ENCODE results near the gene ITPR1.

The ITPR1 gene

DNA sequence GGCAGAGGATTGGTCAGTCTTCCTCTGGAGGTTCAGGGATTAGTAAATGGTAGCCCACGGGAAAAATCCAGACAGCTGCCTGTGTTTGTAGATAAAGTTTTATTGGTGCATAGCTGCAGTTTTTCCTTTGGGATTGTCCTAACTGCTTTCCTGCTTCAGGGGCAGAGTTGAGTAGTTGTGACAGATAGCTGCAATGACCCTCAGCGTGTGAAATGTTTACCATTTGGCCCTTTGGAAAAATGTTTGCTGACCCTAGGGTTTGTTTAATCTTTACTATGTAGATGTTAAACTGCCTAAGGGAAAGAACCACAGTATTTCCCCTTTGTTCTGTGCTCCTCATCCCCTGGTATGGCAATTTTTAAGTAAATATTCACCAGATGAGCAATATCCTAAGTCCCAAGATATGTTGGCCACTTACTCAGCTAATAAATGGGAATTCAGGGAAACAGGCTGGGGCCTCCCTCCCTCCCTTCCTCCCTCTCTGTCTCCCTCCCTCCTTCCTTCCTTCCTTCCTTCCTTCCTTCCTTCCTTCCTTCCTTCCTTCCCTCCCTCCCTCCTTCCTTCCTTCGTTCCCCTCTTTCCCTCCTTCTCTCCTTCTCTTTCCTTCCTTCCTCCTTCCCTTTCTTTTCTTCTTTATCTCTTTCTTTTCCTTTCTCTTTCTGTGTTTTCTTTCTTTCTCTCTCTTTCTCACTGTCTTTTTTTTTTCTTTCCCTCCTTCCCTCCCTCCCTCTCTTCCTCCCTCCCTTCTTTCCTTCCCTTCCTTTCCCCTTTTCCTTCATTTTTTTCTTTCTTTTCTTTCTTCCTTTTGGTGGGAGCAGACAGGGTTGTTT lies 251.5 kb downstream of the ITPR1 start:
- peak; percentile 92 for DNase-seq (ENCODE audit: low read depth)

DNA sequence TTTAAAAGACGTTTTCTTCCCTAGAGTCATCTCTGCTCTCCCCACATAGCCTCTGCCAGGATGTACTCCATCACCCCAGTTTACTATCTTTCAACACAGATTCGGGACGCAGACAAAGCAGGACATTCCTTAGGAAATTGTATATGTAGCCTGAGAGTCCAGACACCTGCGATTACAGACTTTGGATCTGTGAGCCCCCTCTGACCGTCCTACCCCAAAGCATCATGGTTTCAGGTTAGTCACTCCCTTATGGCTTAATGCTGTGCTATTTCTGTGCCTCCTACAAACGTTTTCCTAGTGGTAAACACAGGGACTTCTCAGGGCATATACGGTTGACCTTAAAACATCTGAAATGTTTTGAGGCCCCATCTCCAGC lies 252.1 kb downstream of the ITPR1 start:
- peak; percentile 8 for DNase-seq (ENCODE audit: low read depth)

DNA sequence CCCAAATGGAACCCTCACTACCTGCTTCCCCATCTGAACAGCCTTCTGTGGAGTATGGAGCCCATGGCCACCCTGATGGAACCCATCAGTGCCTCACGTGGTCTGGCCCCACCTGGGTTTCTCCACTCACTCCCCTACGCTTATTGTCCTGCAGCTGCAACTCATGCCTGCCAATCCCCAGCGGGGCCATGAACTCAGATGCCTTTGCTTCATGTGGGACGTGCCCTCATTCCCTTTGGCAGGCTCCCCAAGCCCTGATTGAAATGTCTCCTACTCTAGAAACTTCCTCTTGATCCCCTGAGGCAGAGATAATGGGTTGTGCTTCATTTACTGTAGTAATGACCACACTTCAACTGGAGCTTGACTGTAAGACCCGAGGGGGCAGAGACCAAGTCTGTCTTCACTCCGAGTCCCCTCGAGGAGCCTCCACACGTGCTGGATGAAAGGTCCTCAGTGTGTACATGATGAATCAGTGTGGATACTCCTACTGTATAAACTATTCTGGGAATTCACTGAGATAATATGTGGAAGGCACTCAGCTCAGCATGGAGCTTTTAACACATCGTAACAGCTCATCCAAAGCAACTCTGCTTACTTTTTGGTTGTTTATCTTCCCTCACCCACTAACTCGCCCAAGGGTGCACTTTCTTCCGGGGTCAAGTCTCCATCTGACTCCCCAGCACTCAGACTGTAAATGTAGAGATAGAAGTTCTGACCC lies 253.3 kb downstream of the ITPR1 start:
- DNase-seq (ENCODE audit: low read depth) = peak; percentile 88

DNA sequence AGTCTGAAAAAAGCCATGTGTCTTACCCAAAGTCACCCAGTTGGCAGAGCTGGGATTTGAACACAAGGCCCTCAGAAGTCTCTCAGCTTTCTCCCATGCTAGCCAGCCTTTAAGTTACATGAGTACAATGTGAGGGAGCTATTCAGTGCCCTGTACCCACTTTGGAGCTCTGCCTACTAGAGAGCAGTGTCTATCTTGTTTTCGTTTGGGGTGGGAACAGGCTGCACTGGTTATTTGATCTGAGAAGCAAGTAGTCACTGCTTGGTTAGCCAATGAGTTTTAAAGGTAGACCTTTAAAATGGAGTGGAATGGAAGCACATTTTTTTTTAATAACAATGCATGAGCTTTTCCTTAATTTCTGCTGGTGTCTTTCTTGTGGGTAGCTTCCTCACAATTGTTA lies 255.0 kb downstream of the ITPR1 start:
- no peak for DNase-seq (ENCODE audit: low read depth)

DNA sequence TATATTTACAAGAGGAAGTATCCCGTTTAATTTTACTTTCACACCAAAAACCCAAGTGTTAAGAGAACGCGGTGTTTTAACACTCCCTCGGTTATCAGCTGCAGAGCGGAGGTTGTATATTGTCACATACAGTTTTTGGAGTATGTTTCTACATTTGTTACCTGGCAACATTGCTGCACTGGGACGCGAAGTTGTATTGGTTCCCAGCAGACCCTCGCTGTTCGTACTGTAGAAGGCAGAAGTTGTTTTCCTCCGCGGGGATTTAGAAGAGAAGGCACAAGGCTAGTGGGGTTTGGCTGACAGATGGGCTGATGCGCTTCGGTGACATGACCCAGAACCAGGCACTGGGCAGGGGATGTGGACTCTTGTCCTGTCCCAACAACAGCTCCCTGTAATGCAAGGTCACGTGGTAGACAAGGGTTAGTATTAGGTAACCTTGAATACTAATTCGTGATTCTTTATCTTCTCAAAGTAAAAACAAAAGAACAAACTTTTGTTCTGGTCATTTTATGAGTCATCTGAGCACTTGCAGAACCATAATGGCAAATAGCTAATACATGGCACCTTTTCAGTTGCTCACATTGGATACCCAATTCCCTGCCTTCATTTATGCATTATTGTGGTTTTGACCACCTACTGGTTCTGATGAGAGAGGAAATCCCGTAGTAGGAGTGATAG lies 255.7 kb downstream of the ITPR1 start:
- no peak for DNase-seq (ENCODE audit: low read depth)

DNA sequence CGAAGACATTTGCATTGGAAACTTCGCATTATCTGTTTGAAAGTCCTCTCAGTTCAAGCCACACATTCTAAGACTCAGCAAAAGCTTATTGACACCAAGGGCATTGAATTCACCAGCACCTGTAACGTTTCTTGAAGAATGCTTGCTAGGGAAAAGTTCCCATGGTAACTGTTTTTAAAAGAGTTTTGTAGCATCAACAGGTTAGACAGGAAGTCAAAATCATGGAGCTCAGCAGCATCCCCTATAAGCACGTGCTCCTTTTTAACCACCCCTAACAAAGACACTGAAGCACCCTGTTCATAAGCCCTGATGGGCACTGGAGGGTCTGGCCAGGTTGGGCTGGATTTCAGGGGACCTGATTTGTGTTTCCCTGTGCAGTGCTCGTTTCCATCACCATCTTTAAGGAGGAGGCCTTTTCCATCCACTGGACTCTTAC lies 256.4 kb downstream of the ITPR1 start:
- DNase-seq (ENCODE audit: low read depth) = no peak

DNA sequence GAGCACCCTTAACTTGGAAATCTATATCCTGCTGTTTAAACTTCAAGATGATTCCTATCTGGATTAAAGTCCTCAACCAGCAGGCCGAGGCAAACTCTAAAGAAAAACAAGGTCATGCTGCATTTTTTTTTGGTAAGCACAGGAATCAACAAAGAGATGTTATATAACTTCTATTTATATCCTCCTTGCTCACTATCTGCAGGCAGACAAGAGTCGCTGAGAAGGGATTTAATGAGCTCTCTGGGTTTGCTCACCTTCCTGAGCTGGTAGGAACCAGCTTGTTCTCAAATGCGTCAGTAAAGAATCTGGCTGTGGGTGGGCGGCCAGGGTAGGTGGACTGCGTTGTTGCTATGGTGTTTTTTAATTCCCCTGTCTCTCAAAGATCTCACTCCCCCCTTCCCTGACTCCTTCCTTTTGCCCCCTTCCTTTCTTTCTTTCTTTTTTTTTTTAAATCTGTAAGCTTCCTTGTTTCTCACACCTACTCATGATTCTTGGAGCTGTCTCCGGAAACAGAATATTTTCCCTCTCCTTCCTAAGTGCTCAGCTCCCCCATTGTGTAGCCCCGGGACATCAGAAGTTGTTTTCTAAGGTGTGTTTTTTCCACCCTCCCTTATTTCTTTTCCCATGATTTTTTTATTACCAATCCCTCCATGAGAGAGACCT lies 257.3 kb downstream of the ITPR1 start:
- peak; percentile 60 for DNase-seq (ENCODE audit: low read depth)

DNA sequence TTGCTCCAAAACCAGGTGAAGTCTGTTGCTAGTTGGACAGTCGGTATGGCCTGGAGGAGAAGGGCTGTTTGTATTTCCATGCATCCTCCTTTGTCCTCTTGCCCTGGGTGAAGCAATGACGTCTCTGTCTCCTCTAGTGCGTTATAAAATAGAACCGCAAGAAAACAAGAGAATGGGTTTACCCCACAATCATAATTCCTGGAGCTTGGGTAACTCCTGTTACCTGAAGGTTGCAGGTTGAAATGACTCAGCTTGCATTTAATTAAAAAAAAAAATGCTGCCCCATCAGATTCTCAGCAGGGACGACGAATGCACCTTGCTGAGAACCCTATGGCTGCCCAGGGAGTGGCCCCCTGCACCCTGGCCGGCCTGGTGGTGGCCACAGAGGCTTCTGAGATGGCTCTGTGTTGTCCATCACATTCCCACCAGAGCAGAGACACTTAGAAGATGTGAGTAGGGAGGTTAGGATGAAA lies 257.9 kb downstream of the ITPR1 start:
- DNase-seq (ENCODE audit: low read depth) = no peak

DNA sequence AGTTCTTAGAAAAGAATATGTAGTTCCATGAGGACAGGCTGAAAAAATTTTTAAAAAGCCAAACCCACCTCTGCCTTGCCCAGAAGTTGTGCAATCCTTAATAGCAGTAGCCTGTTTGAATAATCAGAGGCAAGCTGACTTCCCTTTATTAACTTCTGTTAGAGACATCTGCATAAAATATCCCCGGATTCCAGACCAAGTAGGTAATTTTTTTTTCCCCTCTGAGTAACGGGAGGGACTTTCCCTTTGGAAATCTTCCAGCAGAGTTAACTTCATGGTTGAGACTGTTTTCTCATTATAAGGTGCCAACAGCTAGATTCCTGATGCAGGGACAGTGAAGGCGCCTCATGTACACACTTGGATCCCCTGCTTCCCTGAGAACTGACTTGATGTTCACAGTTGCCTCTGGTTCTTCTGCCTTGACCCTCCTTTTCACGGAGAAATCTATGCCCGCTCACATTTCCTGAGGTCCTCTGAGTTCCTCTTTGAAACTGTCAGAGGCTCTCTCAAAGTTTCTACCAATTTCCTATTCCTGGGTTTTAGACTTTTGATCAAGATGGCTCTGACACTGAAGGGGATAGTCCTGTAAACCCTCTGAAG lies 258.5 kb downstream of the ITPR1 start:
- DNase-seq (ENCODE audit: low read depth) = peak; percentile 82

DNA sequence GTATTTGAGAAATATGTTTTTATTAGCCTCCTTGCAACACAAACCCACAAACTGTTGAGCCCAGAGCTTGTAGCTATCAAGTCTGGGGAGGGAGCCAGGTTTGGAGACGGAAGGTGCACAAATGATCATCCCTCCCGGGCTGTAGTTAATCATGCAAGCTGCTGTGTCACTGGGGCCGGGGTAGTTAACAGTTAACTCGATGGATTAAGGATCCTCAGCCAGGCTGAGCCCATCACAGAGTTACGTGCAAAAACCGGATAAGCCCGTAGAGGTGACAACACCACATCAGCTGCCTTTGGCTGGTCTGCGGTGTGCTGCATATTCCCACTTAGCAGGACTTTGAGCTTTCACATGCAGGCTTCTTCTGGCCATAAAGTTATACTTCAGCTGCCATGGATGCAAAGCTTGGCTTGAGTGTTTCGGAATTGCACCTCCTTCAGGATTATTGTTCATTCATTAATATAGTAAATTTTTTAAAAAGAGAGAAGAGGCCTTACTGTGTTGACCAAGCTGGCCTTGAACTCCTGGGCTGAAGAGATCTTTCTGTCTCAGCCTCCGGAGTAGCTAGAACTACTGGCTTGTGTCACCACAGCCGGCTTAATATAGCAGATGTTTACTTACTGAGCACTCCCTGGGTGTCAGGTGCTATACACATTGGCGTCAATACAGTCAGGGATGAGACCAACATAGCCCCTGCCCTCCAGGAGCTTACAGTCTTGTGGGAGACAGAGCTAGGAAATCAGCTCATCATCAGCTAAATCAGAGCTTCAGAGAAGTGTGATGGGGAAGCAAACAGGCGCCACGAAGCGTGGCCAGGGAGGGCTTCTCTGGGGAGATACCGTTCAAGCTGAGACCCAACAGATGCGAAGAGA lies 259.3 kb downstream of the ITPR1 start:
- peak; percentile 54 for DNase-seq (ENCODE audit: low read depth)

DNA sequence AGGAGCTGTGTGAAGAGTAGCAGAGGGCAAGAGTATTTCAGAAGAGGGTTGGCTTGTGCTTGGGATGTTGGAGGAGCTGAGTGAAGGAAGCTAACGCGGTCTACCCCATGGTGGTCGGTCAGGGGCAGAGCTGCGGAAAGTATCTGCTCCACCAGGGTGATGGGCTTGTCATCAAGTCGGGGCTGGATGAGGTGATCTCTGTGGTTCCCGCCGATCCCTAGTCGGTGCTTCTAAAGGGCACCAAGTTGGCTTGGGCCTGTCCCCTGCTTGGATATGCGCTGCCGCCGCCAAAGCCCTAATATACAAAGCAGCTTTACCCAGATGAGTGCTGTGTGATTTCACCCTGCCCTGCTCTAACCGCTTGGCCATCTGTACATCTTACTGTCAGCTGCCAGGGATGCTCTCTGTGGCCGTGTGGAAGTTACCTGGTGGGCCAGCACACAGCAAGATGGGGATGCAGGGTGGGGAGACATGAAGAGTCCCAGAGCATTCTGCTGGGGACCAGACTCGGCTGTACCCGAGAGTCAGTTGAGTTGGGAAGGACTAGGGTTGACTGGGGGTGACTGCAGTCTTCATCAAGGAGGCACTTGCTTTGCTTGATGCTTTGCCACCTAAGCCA lies 260.0 kb downstream of the ITPR1 start:
- no peak for DNase-seq (ENCODE audit: low read depth)

DNA sequence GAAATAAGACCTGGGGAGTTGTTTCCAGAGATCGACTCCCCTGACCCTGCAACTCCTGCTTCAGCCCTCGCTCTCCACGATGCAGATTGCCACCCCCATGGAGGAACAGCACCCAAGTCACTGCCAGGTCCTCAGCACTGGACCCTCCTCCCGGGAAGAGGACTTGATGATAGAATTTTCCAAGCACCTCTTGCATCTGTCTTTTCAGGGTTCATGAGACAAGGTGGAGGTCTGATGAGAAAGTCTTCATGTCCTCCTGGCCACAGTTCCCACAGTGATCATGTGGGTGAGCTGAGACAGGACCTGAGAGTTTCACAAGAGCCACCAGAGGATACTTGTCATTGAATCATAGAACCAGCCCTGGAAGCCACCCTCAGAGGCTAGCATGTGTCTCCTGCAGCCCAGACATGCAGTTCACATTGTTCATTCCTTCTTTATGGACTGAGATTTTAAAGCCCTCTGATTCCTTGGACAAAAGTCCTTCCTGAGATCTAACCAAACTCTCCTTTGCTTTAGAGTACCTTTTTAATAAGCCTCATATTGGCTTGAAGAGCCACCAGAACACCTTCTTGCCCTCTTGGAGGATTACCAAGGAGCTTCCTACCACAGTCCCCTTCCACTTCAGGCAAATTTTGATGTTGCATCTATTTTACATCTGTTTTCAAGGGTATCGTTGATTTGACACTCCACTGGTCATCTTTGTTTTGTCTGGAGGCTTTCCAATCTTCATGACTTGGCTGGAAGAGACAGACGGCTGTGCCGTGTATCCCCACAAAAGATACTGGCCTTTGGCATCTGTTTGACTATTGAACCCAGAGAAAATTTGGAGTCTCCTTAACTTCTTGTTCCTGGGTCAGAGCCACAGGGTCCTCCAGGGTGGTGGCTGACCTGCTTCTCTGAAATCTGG lies 261.3 kb downstream of the ITPR1 start:
- DNase-seq (ENCODE audit: low read depth) = no peak

DNA sequence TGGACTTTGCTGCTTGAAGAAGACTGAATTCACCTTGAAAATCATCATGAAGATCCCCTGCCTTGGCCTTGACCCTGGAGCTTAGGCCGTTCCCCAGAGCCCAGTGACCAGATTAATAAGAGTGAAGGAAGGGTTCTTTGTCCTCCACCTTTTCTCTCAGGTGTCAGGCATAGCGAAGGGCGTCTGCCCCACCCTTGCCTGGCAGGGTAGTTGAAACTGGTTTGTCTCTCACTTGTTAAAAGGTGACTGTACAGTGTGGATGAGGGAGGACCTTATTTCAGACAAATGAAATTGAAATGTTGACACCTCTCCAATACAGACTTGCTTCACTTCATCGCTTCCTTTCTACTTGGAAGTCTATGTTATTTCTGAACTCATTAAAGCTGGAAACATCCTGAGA lies 262.4 kb downstream of the ITPR1 start:
- no peak for DNase-seq (ENCODE audit: low read depth)

DNA sequence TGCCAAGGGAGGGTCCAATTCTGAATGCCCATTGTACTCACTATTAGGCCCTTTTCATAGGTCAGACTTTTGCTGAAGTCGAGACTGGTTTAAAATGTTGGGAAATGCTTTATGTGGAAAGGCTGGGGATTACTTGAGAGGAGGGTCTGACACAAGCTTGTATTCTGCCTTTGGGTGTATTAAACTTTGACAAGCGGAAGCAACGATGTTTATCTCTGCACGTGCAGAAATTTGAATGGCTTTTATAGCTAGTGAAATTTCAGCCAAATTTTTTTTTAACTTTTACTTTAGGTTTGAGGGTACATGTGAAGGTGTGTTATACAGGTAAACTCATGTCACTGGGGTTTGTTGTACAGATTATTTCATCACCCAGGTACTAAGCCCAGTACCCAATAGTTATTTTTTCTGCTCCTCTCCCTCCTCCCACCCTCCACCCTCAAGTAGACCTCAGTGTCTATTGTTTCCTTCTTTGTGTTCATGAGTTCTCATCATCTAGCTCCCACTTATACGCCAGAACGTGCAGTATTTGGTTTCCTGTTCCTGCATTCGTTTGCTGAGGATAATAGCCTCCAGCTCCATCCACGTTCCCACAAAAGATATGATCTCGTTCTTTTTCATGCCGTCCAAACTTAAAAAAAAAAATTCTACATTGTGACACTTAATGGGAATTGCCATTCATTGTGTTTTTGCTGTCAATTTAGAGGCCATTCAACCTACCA lies 263.1 kb downstream of the ITPR1 start:
- no peak for DNase-seq (ENCODE audit: low read depth)

DNA sequence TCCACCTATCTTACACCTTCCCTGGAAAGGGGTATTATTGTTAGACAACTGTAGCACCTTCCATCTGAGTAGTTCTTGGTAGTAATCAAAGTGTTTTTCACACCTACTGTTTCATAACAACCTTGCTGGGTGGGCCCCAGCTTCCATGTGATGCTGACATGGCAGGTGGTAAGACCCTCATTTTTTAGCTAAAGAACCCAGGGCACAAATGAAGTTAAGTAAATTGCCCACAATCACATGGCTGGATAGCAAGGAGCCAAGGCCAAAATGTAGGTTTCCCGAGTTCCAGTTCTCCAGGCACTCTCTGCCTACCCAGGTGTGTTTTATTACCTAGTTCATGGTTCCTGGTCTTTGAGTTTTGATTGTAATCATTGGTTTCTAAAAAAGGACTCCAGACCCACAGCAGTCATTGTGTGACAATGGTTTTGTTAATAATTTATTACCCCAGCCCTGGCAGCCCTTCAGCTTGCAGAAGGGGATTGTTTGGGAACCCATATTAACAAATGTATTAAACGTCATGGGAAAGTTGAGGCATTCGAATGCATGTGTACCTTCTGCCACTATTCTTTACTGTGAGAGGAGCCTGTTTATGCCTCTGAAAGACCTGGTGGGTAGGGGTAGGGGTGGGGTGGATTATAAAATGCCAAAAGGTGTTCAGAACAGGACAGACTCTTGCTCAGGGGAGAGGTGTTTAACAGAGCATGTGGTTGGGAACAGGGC lies 263.9 kb downstream of the ITPR1 start:
- DNase-seq (ENCODE audit: low read depth) = no peak

DNA sequence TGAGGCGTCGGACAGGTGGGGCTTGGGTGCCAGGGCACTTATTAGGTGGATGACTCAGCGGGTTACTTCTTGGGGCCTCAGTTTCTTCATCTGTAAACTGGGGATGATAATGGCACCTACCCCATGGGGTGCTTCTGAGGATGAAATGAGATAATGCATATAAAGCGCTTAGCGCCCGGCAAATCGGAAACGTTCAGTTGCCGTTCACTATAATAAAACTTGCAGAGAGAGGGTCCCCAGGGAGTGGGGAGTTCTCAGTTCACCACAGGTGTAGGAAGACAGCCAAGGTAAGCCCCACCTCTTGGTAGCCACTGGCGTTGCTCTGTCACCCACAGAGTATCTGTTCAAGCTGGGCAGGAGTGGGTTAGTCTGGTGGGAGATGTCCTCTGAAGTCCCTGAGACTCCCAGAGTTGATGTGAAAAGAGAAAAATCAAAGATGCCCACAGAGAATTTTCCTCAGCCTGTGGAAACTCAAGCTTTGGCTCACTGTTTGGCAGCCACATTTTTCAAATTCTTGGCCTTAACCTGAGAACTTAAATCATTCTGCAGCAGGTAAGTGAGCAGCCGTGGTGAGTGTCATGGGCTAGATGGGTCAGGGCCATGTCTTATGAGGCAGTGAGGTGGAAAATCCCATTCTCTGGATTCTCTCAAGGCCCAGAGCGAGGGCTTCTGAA lies 264.6 kb downstream of the ITPR1 start:
- DNase-seq (ENCODE audit: low read depth) = no peak

DNA sequence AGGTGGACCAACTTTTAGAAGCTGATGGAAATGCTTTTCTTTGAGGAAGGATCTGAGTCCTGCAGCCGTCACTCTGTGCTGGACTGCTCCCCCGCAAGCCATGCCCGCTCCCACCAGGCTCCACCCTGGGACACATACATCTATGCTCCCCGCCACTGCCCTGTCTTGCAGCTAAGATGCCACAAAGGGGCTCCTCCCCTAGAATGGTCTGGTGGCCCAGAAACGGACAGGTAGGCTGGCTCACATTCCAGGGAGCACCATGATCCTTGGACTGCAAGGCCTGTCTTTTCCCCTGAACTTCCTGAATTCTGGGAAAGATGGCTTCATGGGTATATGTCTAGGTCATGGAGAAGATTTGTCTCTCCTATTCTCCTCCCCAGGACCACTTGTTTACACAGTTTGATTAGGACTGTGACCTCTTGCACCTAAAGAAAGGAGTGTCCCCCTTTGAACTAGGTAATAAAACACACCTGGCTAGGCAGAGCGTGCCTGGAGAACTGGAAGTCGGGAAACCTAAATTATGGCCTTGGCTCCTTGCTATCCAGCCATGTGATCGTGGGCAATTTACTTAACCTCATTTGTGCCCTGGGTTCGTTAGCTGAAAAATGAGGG lies 265.2 kb downstream of the ITPR1 start:
- no peak for DNase-seq (ENCODE audit: low read depth)
